Measurements from ENCODE around the gene ZNF239. TPM values are rescaled to one million over a fixed set of nuclear protein-coding genes. Genes with fewer than 3 reads are reported as not detected.

ZNF239 gene
- total and polyA plus RNA-seq, 3 donors (not counting 1 experiment from before 2014, with no cell fraction given): 1.3 to 4.3 (median 1.3) TPM

Other genes starting within 250 kb of the ZNF239 start
- not detected for gene FXYD4, start 203.0 kb downstream of the ZNF239 start, total RNA-seq
- gene FXYD4, start 203.0 kb downstream of the ZNF239 start, polyA plus RNA-seq: not detected
- gene HNRNPF, start 165.4 kb downstream of the ZNF239 start, total RNA-seq: 100 to 1,000 TPM; 149 to 228 TPM
- 254 TPM for gene HNRNPF, start 165.4 kb downstream of the ZNF239 start, polyA plus RNA-seq
- gene ZNF487, start 137.5 kb downstream of the ZNF239 start, total RNA-seq: 1 to 10 TPM; 3.2 to 3.8 TPM
- 2.5 TPM for gene ZNF487, start 137.5 kb downstream of the ZNF239 start, polyA plus RNA-seq
- gene ZNF485, start 31.8 kb upstream of the ZNF239 start, total RNA-seq: 1 to 10 TPM; 5.0 to 6.5 TPM
- 3.2 TPM for gene ZNF485, start 31.8 kb upstream of the ZNF239 start, polyA plus RNA-seq
- 10 to 100 TPM; 13.8 to 21.3 TPM for gene ZNF32, start 74.3 kb upstream of the ZNF239 start, total RNA-seq
- gene ZNF32, start 74.3 kb upstream of the ZNF239 start, polyA plus RNA-seq: 14.9 TPM